Measurements from ENCODE around the gene GAREM1. TPM values are rescaled to one million over a fixed set of nuclear protein-coding genes. Genes with fewer than 3 reads are reported as not detected.

Gene GAREM1
- total RNA-seq, 1 experiment from 2014 or later: 11.1 TPM

- no peaks in the 10 kb centered on the region for H3K79me2 ChIP-seq (ENCODE audit: insufficient read depth, low read length)
- H3K4me2 ChIP-seq (ENCODE audit: low read length): no peak overlapping the region
- no peak overlapping the region for H3K9ac ChIP-seq (ENCODE audit: low read length)
- ChIA-PET CTCF (interaction anchor here (1.6 to 2.8 kb wide), 2 partner anchors 10 to 104 kb away, joined by 7 to 15 read pairs; no protein-coding TSS in a partner anchor), POLR2A (no interaction called here), RAD21 (ENCODE audit: low non-redundant PET in 1 of 2, low total read pairs in 2 of 2, uncharacterized antibody in 2 of 2, unreplicated experiment in 2 of 2) (no interaction called here)
- H4K20me1 ChIP-seq (ENCODE audit: insufficient read depth): no peaks in the 10 kb centered on the region
- no peak overlapping the region for H3K4me3 ChIP-seq (replicated peaks in 1 of 2; ENCODE audit: low read depth in 1 of 2, low read length in 2 of 2)
- H3K27me3 ChIP-seq (ENCODE audit: insufficient read depth, low read length): 0 out of 2 replicates have a peak, but pooled peaks cover 3% of the 10 kb centered on the region
- ATAC-seq (no peak), DNase-seq (ENCODE audit: low read depth, low spot score) (no peak)
- BruUV-seq (replicated peaks): no TSS peak
- H3K36me3 ChIP-seq (ENCODE audit: control insufficient read depth in 1 of 2, insufficient read depth in 2 of 2, low read length in 2 of 2): no peaks in the 10 kb centered on the region
- H3K9me3 ChIP-seq (ENCODE audit: control insufficient read depth in 1 of 2, insufficient read depth in 1 of 2, low read depth in 1 of 2, low read length in 2 of 2): no peaks in the 10 kb centered on the region
- H3K4me1 ChIP-seq (ENCODE audit: control insufficient read depth in 1 of 2, insufficient read depth in 2 of 2, low read length in 2 of 2): no peaks in the 10 kb centered on the region
- no peaks in the 10 kb centered on the region for H3K9me2 ChIP-seq (ENCODE audit: insufficient read depth)
- TF ChIP-seq SRF (IDR thresholded peaks at IDR 0.05; ENCODE audit: low read depth) (no peak), SP1 (IDR thresholded peaks at IDR 0.05; ENCODE audit: low read depth) (no peak), ZNF274 (IDR thresholded peaks at IDR 0.05; ENCODE audit: low read depth, low read length) (no peak), ZBTB33 (IDR thresholded peaks at IDR 0.05; ENCODE audit: extremely low read depth, insufficient replicate concordance, low read length) (no peak), CEBPB (IDR thresholded peaks at IDR 0.05; ENCODE audit: low read depth) (no peak), ELF1 (IDR thresholded peaks at IDR 0.05; ENCODE audit: borderline replicate concordance, low read depth) (no peak), ZFX (IDR thresholded peaks at IDR 0.05) (no peak), YY1 (IDR thresholded peaks at IDR 0.05; ENCODE audit: extremely low read depth, insufficient replicate concordance, low read depth, low read length) (no peak), EZH2 (IDR thresholded peaks at IDR 0.05) (no peak)
- intact Hi-C loops (cut with micrococcal nuclease): no loop called here
- no peak overlapping the region for H3K27ac ChIP-seq (ENCODE audit: low read depth, low read length)
- no peak overlapping the region for H2AFZ ChIP-seq (ENCODE audit: low read depth, low read length, poor library complexity, severe bottlenecking)
Measured at GRCh38 chr18:32262092-32262491, 208.6 kb downstream of the GAREM1 start.

Data from HCT116 (cell line).